H1 (cell line): ENCODE measurements around the gene GRID1. TPM values are rescaled to one million over a fixed set of nuclear protein-coding genes. Genes with fewer than 3 reads are reported as not detected.
A peak's percentile ranks its signal among the peaks of the same experiment; 100 is the strongest.

Experiments used
- CTCF ChIA-PET: fragments of 300-600 bp; sonication (Branson Sonifier 250); formaldehyde crosslinking; loops from one replicate; lab custom pipeline; 2021; ENCODE audit not compliant: partially characterized antibody; lab: Charles Lee
- POLR2A ChIA-PET: fragments of 300-600 bp; sonication (Branson Sonifier 250); formaldehyde crosslinking; loops from one replicate; lab custom pipeline; 2021; ENCODE audit warnings: inconsistent platforms; ENCODE audit not compliant: partially characterized antibody; lab: Charles Lee
- DNase-seq, 2 experiments: peaks; one replicate each; pipeline versions ENCODE4 v3.0.0 to v3.0.0-alpha.2; 2010 to 2022; ENCODE audit warnings: low spot score in 2 of 2, low read depth in 1 of 2, mixed read lengths in 1 of 2
- FAIRE-seq: peaks from 2 replicates; lab custom pipeline; 2011; peaks lifted over from hg19 to GRCh38; lab: Jason Lieb, UNC
- H2AFZ ChIP-seq: 2 replicates; pipeline ENCODE4 v1.8.1; 2012; ENCODE audit warnings: low read length, inconsistent platforms
- H2AK5ac ChIP-seq: 2 replicates; pipeline ENCODE4 v1.6.1; 2013; ENCODE audit warnings: low read depth, low read length
- H2BK120ac ChIP-seq: replicated peaks from 2 replicates; pipeline ENCODE3; 2013; ENCODE audit warnings: low read depth, low read length, inconsistent platforms
- H2BK12ac ChIP-seq: 2 replicates; pipeline ENCODE4 v1.6.1; 2013; ENCODE audit warnings: low read depth, low read length
- H2BK15ac ChIP-seq: 2 replicates; pipeline ENCODE4 v1.6.1; 2013; ENCODE audit warnings: low read length
- H2BK20ac ChIP-seq: 2 replicates; pipeline ENCODE4 v1.6.1; 2013; ENCODE audit warnings: low read length
- H2BK5ac ChIP-seq: 2 replicates; pipeline ENCODE4 v1.6.1; 2013; ENCODE audit warnings: low read depth, low read length
- H3K14ac ChIP-seq: 2 replicates; pipeline ENCODE4 v1.6.1; 2013; ENCODE audit warnings: inconsistent platforms; ENCODE audit not compliant: insufficient read length
- H3K18ac ChIP-seq: 2 replicates; pipeline ENCODE4 v1.6.1; 2013; ENCODE audit warnings: low read length; ENCODE audit errors: extremely low read depth
- H3K23ac ChIP-seq: 2 replicates; pipeline ENCODE4 v1.6.1; 2013; ENCODE audit warnings: inconsistent platforms; ENCODE audit not compliant: insufficient read length
- H3K23me2 ChIP-seq: 2 replicates; pipeline ENCODE4 v1.6.1; 2013; ENCODE audit warnings: low read depth, low read length
- H3K27ac ChIP-seq: 2 replicates; pipeline ENCODE4 v1.6.1; 2011; ENCODE audit warnings: low read depth, low read length, inconsistent platforms
- H3K27me3 ChIP-seq, 4 experiments: replicated peaks in 1 of 4; 1 replicate in 1 of 4; 2 replicates in 3 of 4; pipeline versions ENCODE4 v1.6.1 to v1.8.1; 2011 to 2013; ENCODE audit warnings: low read length in 3 of 4, mild to moderate bottlenecking in 3 of 4, inconsistent platforms in 2 of 4, mixed read lengths in 2 of 4, moderate library complexity in 1 of 4; ENCODE audit not compliant: control insufficient read depth in 3 of 4, insufficient read depth in 3 of 4; ENCODE audit errors: extremely low read depth in 1 of 4
- H3K36me3 ChIP-seq, 4 experiments: 2 replicates each; pipeline versions ENCODE4 v1.6.1 to v1.8.1; 2011 to 2013; ENCODE audit warnings: mild to moderate bottlenecking in 4 of 4, low read length in 3 of 4, moderate library complexity in 2 of 4, control low read depth in 1 of 4, inconsistent platforms in 1 of 4; ENCODE audit not compliant: insufficient read depth in 4 of 4, control insufficient read depth in 2 of 4
- H3K4ac ChIP-seq: replicated peaks from 2 replicates; pipeline ENCODE3; 2013; ENCODE audit warnings: low read length, low read depth, mixed read lengths, inconsistent platforms; ENCODE audit not compliant: insufficient read length
- H3K4me1 ChIP-seq, 4 experiments: replicated peaks in 1 of 4; 1 replicate in 1 of 4; 2 replicates in 3 of 4; pipeline versions ENCODE4 v1.6.1 to v1.8.1; 2011 to 2013; ENCODE audit warnings: low read length in 3 of 4, inconsistent platforms in 2 of 4, mixed read lengths in 1 of 4; ENCODE audit not compliant: insufficient read depth in 4 of 4, control insufficient read depth in 3 of 4
- H3K4me2 ChIP-seq, 2 experiments: 2 replicates each; pipeline versions ENCODE4 v1.6.1 to v1.8.1; 2011 to 2013; ENCODE audit warnings: low read depth in 2 of 2, low read length in 2 of 2, control low read depth in 1 of 2, inconsistent platforms in 1 of 2, mild to moderate bottlenecking in 1 of 2; ENCODE audit not compliant: insufficient read depth in 1 of 2
- H3K4me3 ChIP-seq, 4 experiments: fragments of 200-600, 300-600 bp in 1 of 4; sonication (generic), shearing (Covaris generic), sonication (Bioruptor Twin) in 1 of 4; 2 replicates each; pipeline versions ENCODE4 v1.5.1 to v1.8.1; 2011 to 2016; ENCODE audit warnings: low read length in 4 of 4, low read depth in 3 of 4, control low read depth in 2 of 4, inconsistent platforms in 2 of 4, mild to moderate bottlenecking in 2 of 4, mixed read lengths in 1 of 4, moderate library complexity in 1 of 4; ENCODE audit not compliant: insufficient read depth in 2 of 4; ENCODE audit errors: extremely low read depth in 1 of 4
- H3K56ac ChIP-seq: replicated peaks from 2 replicates; pipeline ENCODE3; 2013; ENCODE audit warnings: low read depth, mild to moderate bottlenecking, mixed read lengths, low read length, inconsistent platforms; ENCODE audit not compliant: insufficient read length
- H3K79me1 ChIP-seq: 2 replicates; pipeline ENCODE4 v1.6.1; 2013; ENCODE audit warnings: low read depth, low read length, control low read depth
- H3K79me2 ChIP-seq, 2 experiments: 2 replicates each; pipeline versions ENCODE4 v1.6.1 to v1.8.1; 2012 to 2013; ENCODE audit warnings: low read length in 2 of 2, mild to moderate bottlenecking in 2 of 2, inconsistent platforms in 1 of 2; ENCODE audit not compliant: insufficient read depth in 2 of 2, control insufficient read depth in 1 of 2
- H3K9ac ChIP-seq, 4 experiments: replicated peaks in 1 of 4; 1 replicate in 1 of 4; 2 replicates in 3 of 4; pipeline versions ENCODE4 v1.6.1 to v1.8.1; 2011 to 2013; ENCODE audit warnings: low read depth in 3 of 4, low read length in 3 of 4, control low read depth in 2 of 4, mild to moderate bottlenecking in 2 of 4, moderate library complexity in 2 of 4, inconsistent platforms in 1 of 4; ENCODE audit errors: extremely low read depth in 1 of 4
- H3K9me3 ChIP-seq, 2 experiments: 2 replicates each; pipeline versions ENCODE4 v1.6.1 to v1.8.1; 2012 to 2013; ENCODE audit warnings: mild to moderate bottlenecking in 2 of 2, moderate library complexity in 2 of 2, control low read depth in 1 of 2, inconsistent platforms in 1 of 2, low read depth in 1 of 2, low read length in 1 of 2, mixed read lengths in 1 of 2; ENCODE audit not compliant: insufficient read depth in 2 of 2
- H4K20me1 ChIP-seq, 2 experiments: replicated peaks in 1 of 2; 2 replicates each; pipeline versions ENCODE3 to v1.8.1; 2011 to 2013; ENCODE audit warnings: inconsistent platforms in 2 of 2, low read length in 2 of 2, mild to moderate bottlenecking in 1 of 2; ENCODE audit not compliant: insufficient read depth in 2 of 2, control insufficient read depth in 1 of 2
- H4K5ac ChIP-seq: 2 replicates; pipeline ENCODE4 v1.6.1; 2013; ENCODE audit warnings: low read length, low read depth, mixed read lengths, inconsistent platforms; ENCODE audit not compliant: insufficient read length
- H4K8ac ChIP-seq: 2 replicates; pipeline ENCODE4 v1.8.0; 2013; ENCODE audit warnings: mild to moderate bottlenecking, moderate library complexity, low read length, inconsistent platforms; ENCODE audit not compliant: insufficient read depth; ENCODE audit errors: extremely low read depth
- H4K91ac ChIP-seq: replicated peaks from 2 replicates; pipeline ENCODE3; 2013; ENCODE audit warnings: low read length, mixed read lengths, inconsistent platforms; ENCODE audit not compliant: insufficient read length
- BACH1 ChIP-seq: IDR thresholded peaks from 2 replicates; pipeline ENCODE4 v1.6.1; 2012; ENCODE audit warnings: low read length, improper control_type of control experiment
- YY1 ChIP-seq: IDR thresholded peaks from 2 replicates; pipeline ENCODE4 v1.6.1; 2011; ENCODE audit warnings: low read depth, mild to moderate bottlenecking, low read length
- WGBS, 2 experiments: shearing (Covaris generic) in 1 of 2; methylation state at CpG; one replicate each; pipeline versions ENCODE4 v1.1.6 to v1.1.7; 2013 to 2015; ENCODE audit warnings: low lambda C conversion rate in 2 of 2, mixed read lengths in 2 of 2, inconsistent platforms in 1 of 2, low coverage in 1 of 2, missing lambda C conversion rate in 1 of 2; ENCODE audit not compliant: insufficient replicate concordance in 2 of 2, insufficient coverage in 1 of 2, insufficient read length in 1 of 2; ENCODE audit errors: extremely low coverage in 1 of 2, missing lambda C conversion rate in 1 of 2; 5-methylcytosine and 5-hydroxymethylcytosine counted together
- polyA plus RNA-seq, 7 experiments: library from polyadenylated mRNA; depleted of rRNA in 3 of 7; stranded (reverse) in 5 of 7; unstranded in 2 of 7; fragments of >200 nt in 5 of 7; fragments of 200-250 nt in 2 of 7; gene quantifications; 1 replicate in 5 of 7; 2 replicates in 1 of 7; 4 replicates in 1 of 7; pipeline versions ENCODE4 v1.2.1 to v1.2.3, GENCODE V29; 2011 to 2013; ENCODE audit warnings: missing spikeins in 2 of 7, mixed read lengths in 2 of 7
- total RNA-seq: library from RNA; stranded (reverse); fragmentation: NEBNext Ultra II Directional; extraction: Animal tissue kit (Norgen Biotek cat#: 25700); gene quantifications from 2 replicates; pipeline ENCODE4 v1.2.1, GENCODE V29; 2021

Gene GRID1
- total and polyA plus RNA-seq, 2 of the 8 experiments (the other 6 are each of a cell fraction or from before 2014, with no cell fraction given): 0.22 to 0.30 TPM

- Histone ChIP-seq H4K8ac (no peak overlapping the region), H3K18ac (no peak overlapping the region), H3K79me1 (no peaks in the 10 kb centered on the region), H2BK15ac (no peak overlapping the region), H2BK20ac (no peak overlapping the region), H3K23ac (no peak overlapping the region), H3K56ac (no peak overlapping the region), H2BK12ac (no peak overlapping the region), H3K9me3 (no peaks in the 10 kb centered on the region), H3K27me3 (0 out of 7 replicates have a peak, but pooled peaks cover 0 to 3% (median 1%) of the 10 kb centered on the region in 4 experiments), H3K14ac (no peak overlapping the region), H2BK5ac (no peak overlapping the region), H3K4me2 (no peak overlapping the region), H3K36me3 (no peaks in the 10 kb centered on the region), H4K5ac (no peak overlapping the region), H2AFZ (no peak overlapping the region), H2BK120ac (no peak overlapping the region), H4K20me1 (no peaks in the 10 kb centered on the region), H3K23me2 (no peaks in the 10 kb centered on the region), H3K79me2 (no peaks in the 10 kb centered on the region), H3K4me1 (no peaks in the 10 kb centered on the region), H3K27ac (no peak overlapping the region), H3K9ac (no peak overlapping the region), H3K4me3 (no peak overlapping the region), H3K4ac (no peak overlapping the region), H2AK5ac (no peak overlapping the region), H4K91ac (no peak overlapping the region)
- POLR2A ChIA-PET: no interaction called here
- TF ChIP-seq YY1 (no peak), BACH1 (no peak)
- FAIRE-seq: peak; percentile 68
- CTCF ChIA-PET: interaction anchor here (0.6 to 1.8 kb wide), 11 partner anchors 12 to 203 kb away, joined by 3 to 6 read pairs (median 3); no protein-coding TSS in a partner anchor
- peak in 1 of 2 experiments; percentile 71 for DNase-seq
- 55% methylated on average over 6 of the region's 6 CpGs; no CpG with 5 or more reads in 1 of the 2 experiments for WGBS, 2 experiments
Observed at GRCh38 chr10:86306628-86307278, 59.8 kb downstream of the GRID1 start.
